Measurements from ENCODE around the gene HELLS.
"Not testable (repeated sequence)": the region's sequence is repeated elsewhere in the genome, so short reads cannot be mapped to it uniquely, and the experiment has no call there.

HELLS gene

GRCh38 chr10:94567714-94568307, 22.2 kb downstream of the HELLS start:
- peak overlapping the region; percentile 61 for H3K27ac Mint-ChIP-seq
- not testable (repeated sequence) for H3K4me1 Mint-ChIP-seq (ENCODE audit: low read depth); H3K4me3 Mint-ChIP-seq; H3K9me3 Mint-ChIP-seq; DNase-seq (ENCODE audit: low spot score); H3K27me3 Mint-ChIP-seq (ENCODE audit: low read depth)
- H3K36me3 Mint-ChIP-seq (ENCODE audit: low read depth): peaks cover 56% of the 10 kb centered on the region

GRCh38 chr10:94571081-94571480, 25.5 kb downstream of the HELLS start:
- Mint-ChIP-seq H3K4me1 (ENCODE audit: low read depth) (peaks cover 2% of the 10 kb centered on the region), H3K27ac (no peak overlapping the region), H3K27me3 (ENCODE audit: low read depth) (no peaks in the 10 kb centered on the region), H3K4me3 (no peak overlapping the region), H3K9me3 (no peaks in the 10 kb centered on the region), H3K36me3 (ENCODE audit: low read depth) (peaks cover 63% of the 10 kb centered on the region)
- no peak for DNase-seq (ENCODE audit: low spot score)

GRCh38 chr10:94571528-94571927, 25.9 kb downstream of the HELLS start:
- peaks cover 61% of the 10 kb centered on the region for H3K36me3 Mint-ChIP-seq (ENCODE audit: low read depth)
- H3K4me1 Mint-ChIP-seq (ENCODE audit: low read depth): peaks cover 2% of the 10 kb centered on the region
- no peak overlapping the region for H3K27ac Mint-ChIP-seq
- no peak for DNase-seq (ENCODE audit: low spot score)
- no peaks in the 10 kb centered on the region for H3K9me3 Mint-ChIP-seq
- no peak overlapping the region for H3K4me3 Mint-ChIP-seq
- H3K27me3 Mint-ChIP-seq (ENCODE audit: low read depth): no peaks in the 10 kb centered on the region

- no peak overlapping the region for H3K27ac Mint-ChIP-seq
- DNase-seq (ENCODE audit: low spot score): no peak
- H3K27me3 Mint-ChIP-seq (ENCODE audit: low read depth): no peaks in the 10 kb centered on the region
- no peak overlapping the region for H3K4me3 Mint-ChIP-seq
- no peaks in the 10 kb centered on the region for H3K9me3 Mint-ChIP-seq
- peaks cover 9% of the 10 kb centered on the region for H3K4me1 Mint-ChIP-seq (ENCODE audit: low read depth)
- H3K36me3 Mint-ChIP-seq (ENCODE audit: low read depth): peaks cover 47% of the 10 kb centered on the region
Measured at GRCh38 chr10:94578790-94579189, 33.2 kb downstream of the HELLS start.

GRCh38 chr10:94583124-94583523, 37.5 kb downstream of the HELLS start:
- Mint-ChIP-seq H3K27ac (no peak overlapping the region), H3K4me3 (no peak overlapping the region)

GRCh38 chr10:94591461-94592205, 46.0 kb downstream of the HELLS start:
- H3K4me1 Mint-ChIP-seq (ENCODE audit: low read depth): peaks cover 15% of the 10 kb centered on the region
- peaks cover 61% of the 10 kb centered on the region for H3K36me3 Mint-ChIP-seq (ENCODE audit: low read depth)
- H3K9me3 Mint-ChIP-seq: no peaks in the 10 kb centered on the region
- DNase-seq (ENCODE audit: low spot score): no peak
- H3K27me3 Mint-ChIP-seq (ENCODE audit: low read depth): no peaks in the 10 kb centered on the region
- H3K4me3 Mint-ChIP-seq: no peak overlapping the region
- peak overlapping the region; percentile 43 for H3K27ac Mint-ChIP-seq

More at GRCh38 chr10:94583124-94583523, 37.5 kb downstream of the HELLS start:
- Mint-ChIP-seq H3K27me3 (ENCODE audit: low read depth) (no peaks in the 10 kb centered on the region), H3K9me3 (no peaks in the 10 kb centered on the region), H3K4me1 (ENCODE audit: low read depth) (peaks cover 9% of the 10 kb centered on the region), H3K36me3 (ENCODE audit: low read depth) (peaks cover 31% of the 10 kb centered on the region)
- DNase-seq (ENCODE audit: low spot score): no peak

GRCh38 chr10:94602729-94603515, 57.3 kb downstream of the HELLS start:
- Mint-ChIP-seq H3K4me3 (no peak overlapping the region), H3K36me3 (ENCODE audit: low read depth) (peaks cover 60% of the 10 kb centered on the region), H3K27me3 (ENCODE audit: low read depth) (no peaks in the 10 kb centered on the region), H3K27ac (no peak overlapping the region), H3K9me3 (no peaks in the 10 kb centered on the region), H3K4me1 (ENCODE audit: low read depth) (peaks cover 8% of the 10 kb centered on the region)
- DNase-seq (ENCODE audit: low spot score): no peak

GRCh38 chr10:94607111-94607510, 61.5 kb downstream of the HELLS start:
- peak; percentile 25 for DNase-seq (ENCODE audit: low spot score)
- H3K27me3 Mint-ChIP-seq (ENCODE audit: low read depth): no peaks in the 10 kb centered on the region
- H3K9me3 Mint-ChIP-seq: no peaks in the 10 kb centered on the region
- H3K36me3 Mint-ChIP-seq (ENCODE audit: low read depth): peaks cover 58% of the 10 kb centered on the region
- peaks cover 10% of the 10 kb centered on the region for H3K4me1 Mint-ChIP-seq (ENCODE audit: low read depth)
- no peak overlapping the region for H3K27ac Mint-ChIP-seq
- H3K4me3 Mint-ChIP-seq: no peak overlapping the region

- Mint-ChIP-seq H3K4me3 (no peak overlapping the region), H3K27ac (no peak overlapping the region), H3K9me3 (no peaks in the 10 kb centered on the region), H3K4me1 (ENCODE audit: low read depth) (peaks cover 10% of the 10 kb centered on the region), H3K27me3 (ENCODE audit: low read depth) (no peaks in the 10 kb centered on the region), H3K36me3 (ENCODE audit: low read depth) (peaks cover 52% of the 10 kb centered on the region)
- no peak for DNase-seq (ENCODE audit: low spot score)
Measured at GRCh38 chr10:94608559-94608958, 63.0 kb downstream of the HELLS start.

GRCh38 chr10:94614558-94614957, 69.0 kb downstream of the HELLS start:
- no peak for DNase-seq (ENCODE audit: low spot score)
- no peak overlapping the region for H3K4me3 Mint-ChIP-seq
- H3K9me3 Mint-ChIP-seq: no peaks in the 10 kb centered on the region
- H3K36me3 Mint-ChIP-seq (ENCODE audit: low read depth): peaks cover 30% of the 10 kb centered on the region
- no peak overlapping the region for H3K27ac Mint-ChIP-seq
- H3K4me1 Mint-ChIP-seq (ENCODE audit: low read depth): peaks cover 10% of the 10 kb centered on the region
- H3K27me3 Mint-ChIP-seq (ENCODE audit: low read depth): no peaks in the 10 kb centered on the region

GRCh38 chr10:94617389-94617944, 71.9 kb downstream of the HELLS start:
- no peak for DNase-seq (ENCODE audit: low spot score)
- Mint-ChIP-seq H3K27ac (no peak overlapping the region), H3K27me3 (ENCODE audit: low read depth) (no peaks in the 10 kb centered on the region), H3K4me3 (no peak overlapping the region), H3K4me1 (ENCODE audit: low read depth) (peaks cover 9% of the 10 kb centered on the region), H3K9me3 (no peaks in the 10 kb centered on the region), H3K36me3 (ENCODE audit: low read depth) (peaks cover 13% of the 10 kb centered on the region)

- H3K4me1 Mint-ChIP-seq (ENCODE audit: low read depth): peaks cover 2% of the 10 kb centered on the region
- H3K9me3 Mint-ChIP-seq: no peaks in the 10 kb centered on the region
- H3K27ac Mint-ChIP-seq: no peak overlapping the region
- no peaks in the 10 kb centered on the region for H3K27me3 Mint-ChIP-seq (ENCODE audit: low read depth)
- H3K36me3 Mint-ChIP-seq (ENCODE audit: low read depth): peaks cover 3% of the 10 kb centered on the region
- no peak for DNase-seq (ENCODE audit: low spot score)
- no peak overlapping the region for H3K4me3 Mint-ChIP-seq
Measured at GRCh38 chr10:94622666-94623205, 77.1 kb downstream of the HELLS start.

GRCh38 chr10:94623572-94623971, 78.0 kb downstream of the HELLS start:
- H3K4me1 Mint-ChIP-seq (ENCODE audit: low read depth): no peaks in the 10 kb centered on the region
- H3K9me3 Mint-ChIP-seq: no peaks in the 10 kb centered on the region
- H3K27ac Mint-ChIP-seq: no peak overlapping the region
- H3K4me3 Mint-ChIP-seq: no peak overlapping the region
- H3K36me3 Mint-ChIP-seq (ENCODE audit: low read depth): peaks cover 3% of the 10 kb centered on the region
- DNase-seq (ENCODE audit: low spot score): no peak
- no peaks in the 10 kb centered on the region for H3K27me3 Mint-ChIP-seq (ENCODE audit: low read depth)

- Mint-ChIP-seq H3K9me3 (no peaks in the 10 kb centered on the region), H3K36me3 (ENCODE audit: low read depth) (peaks cover 3% of the 10 kb centered on the region), H3K4me3 (no peak overlapping the region), H3K27me3 (ENCODE audit: low read depth) (no peaks in the 10 kb centered on the region), H3K4me1 (ENCODE audit: low read depth) (peaks cover 1% of the 10 kb centered on the region), H3K27ac (no peak overlapping the region)
- no peak for DNase-seq (ENCODE audit: low spot score)
Measured at GRCh38 chr10:94626476-94626875, 80.9 kb downstream of the HELLS start.

All from T-helper 2 cell treated with Interferon-gamma antibody and Interleukin-4, amounts not matched to agents 5 μg/mL and 100 μg/mL, for 36 hours (primary cell).